Stimulated activated naive CD4-positive, alpha-beta T cell (primary cell): Measurements from ENCODE around the gene EIF2D.
A peak's percentile ranks its signal among the peaks of the same experiment; 100 is the strongest.
"Not testable (repeated sequence)": the region's sequence is repeated elsewhere in the genome, so short reads cannot be mapped to it uniquely, and the experiment has no call there.

Experiments used
- DNase-seq, 6 experiments: peaks; one replicate each; lab custom pipeline; 2025; lab: John Stamatoyannopoulos, UW

The EIF2D gene

DNA sequence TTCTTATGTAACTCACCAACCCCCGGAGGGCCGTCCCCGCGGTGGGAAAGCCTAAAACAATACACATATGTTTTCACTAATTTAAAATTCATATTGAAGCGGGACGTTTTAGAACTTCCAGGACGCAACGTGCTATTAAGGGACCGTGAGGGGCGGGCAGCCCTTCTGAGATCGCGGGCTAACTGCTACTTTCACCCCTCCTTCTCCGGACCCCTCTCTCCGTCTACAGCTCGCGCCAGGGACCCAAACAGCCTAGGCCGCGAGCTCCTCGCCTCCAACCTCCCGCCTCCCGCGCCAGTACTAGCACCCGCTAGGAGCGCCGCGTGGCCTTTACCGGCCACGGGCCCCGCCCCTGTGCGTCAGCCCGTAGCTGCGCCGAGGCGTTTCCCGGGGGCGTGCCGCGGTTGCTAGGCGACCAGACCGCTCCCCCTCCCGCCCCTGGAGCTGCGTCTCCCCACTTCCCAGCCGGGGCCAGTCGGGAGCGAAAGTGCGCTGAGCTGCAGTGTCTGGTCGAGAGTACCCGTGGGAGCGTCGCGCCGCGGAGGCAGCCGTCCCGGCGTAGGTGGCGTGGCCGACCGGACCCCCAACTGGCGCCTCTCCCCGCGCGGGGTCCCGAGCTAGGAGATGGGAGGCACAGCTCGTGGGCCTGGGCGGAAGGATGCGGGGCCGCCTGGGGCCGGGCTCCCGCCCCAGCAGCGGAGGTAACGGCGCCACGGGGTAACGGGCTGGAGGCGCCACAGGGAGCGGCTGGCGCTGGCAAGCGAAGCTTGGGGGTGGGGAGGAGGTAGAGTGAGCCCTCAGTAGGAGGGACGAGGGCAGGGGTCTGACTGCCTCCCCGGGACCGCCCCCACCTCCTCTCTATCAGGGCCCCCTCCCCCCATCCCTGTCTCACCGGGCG is 23.1 kb upstream of the EIF2D start, which contains the start of gene DYRK3:
Gene DYRK3 (plus strand): TSS at position 457 of the 898 bp plus-strand sequence. CDS start 168 bp downstream, at position 625.
- peak; percentile 69 to 87 (median 76) for DNase-seq

DNA sequence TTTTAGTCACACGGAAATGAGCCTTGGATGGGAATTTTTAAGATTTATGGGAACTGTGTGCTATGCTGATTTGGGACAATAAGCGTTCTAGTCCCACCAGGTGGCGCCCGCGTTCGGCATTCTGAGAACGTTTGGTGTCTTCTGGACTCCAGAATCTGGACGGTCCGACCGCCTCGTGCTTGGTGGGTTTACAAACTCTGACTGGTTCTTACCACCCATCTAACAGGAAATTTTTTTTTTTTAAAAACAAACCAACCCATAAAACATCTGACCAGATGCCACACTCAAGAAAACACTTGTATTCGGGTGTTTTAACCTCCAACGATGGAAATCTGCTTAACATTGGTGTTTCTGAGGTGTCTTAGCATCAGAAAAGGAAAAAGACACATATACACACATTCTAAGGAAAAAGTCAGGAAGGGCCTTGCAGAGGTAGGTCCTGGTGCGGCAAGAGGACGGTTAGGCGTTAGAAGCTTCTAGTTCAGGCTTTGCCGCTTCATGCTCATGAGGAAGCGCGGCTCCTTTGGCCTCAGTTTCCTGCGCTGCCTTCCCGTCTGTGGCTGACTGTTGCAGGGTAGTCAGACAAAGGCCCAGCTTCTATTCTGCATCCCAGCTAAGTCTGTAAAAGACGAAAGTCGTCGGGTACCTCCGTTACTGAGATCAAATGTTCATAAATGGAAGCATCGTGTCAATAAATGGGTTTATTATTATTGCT is 22.3 kb upstream of the EIF2D start:
- peak in 5 of 6 experiments; percentile 34 to 66 (median 52) for DNase-seq

DNA sequence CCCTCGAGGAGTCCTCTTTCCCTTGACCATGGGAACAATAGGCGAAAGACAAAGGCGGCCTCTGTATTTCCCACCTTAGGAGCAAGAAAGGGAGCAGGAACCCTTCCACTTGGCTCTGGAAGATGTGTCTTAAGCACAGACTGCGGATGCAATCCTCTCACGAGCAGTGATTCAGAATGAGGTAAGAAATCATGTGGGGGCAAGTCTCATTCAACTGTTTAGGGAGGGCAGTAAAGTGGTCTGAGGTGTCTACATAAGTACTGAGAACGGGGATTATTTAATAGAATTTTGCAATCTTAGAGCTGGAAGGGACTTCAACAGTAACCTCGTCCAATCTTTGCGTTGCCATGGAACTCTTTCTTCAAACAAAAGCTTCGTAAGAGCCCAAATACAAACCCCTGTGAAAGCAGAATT is 21.4 kb upstream of the EIF2D start:
- DNase-seq = no peak

DNA sequence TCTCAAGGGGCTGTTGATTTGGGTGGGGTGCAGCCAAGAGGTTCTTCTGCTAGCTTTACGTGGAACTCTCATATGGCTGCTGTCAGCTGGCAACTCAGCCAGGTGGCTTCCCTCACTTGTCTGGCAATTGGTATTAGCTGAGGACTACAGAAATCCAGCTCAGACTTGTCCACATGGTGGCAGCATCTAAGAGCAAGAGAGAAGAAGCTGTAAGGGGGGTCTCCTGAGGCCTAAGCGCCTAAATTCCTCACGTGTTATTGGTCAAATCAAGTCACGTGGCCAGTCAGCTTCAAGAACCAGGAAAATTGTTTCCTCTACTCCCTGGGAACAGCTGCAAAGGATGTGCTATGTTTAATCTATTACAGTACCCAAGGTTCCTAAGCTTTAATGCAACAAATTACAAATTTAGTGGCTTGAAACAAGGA is 18.8 kb upstream of the EIF2D start:
- no peak for DNase-seq

DNA sequence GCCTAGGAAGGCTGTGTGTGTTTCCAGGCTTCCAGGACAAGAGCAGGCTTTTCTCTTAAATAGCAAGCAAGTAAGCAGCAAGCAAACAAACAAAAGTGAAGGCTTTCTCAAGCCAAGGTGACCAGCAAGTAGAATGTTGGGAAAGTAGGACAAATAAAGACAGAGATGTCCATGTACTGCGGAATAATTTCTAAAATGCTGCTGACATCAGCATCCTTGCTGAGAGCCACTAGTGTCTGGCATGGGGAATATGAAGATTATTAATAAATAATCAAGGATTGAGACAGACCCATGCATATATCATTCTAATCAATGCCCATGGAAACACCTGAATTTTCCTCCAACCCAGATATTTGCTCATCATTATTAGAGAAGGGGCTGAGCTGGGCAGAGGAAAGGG is 16.7 kb upstream of the EIF2D start:
- no peak for DNase-seq

DNA sequence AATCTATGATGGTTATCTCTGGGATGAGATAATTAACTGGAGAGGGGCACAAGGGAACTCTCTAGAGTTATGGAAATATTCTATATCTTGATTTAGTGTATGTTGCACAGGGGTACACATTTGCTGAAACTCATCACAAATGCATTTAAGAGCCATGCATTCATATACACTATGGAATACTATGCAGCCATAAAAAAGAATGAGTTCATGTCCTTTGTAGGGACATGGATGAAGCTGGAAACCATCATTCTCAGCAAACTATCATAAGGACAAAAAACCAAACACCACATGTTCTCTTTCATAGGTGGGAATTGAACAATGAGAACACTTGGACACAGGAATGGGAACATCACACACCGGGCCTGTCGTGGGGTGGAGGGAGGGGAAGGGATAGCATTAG is 14.1 kb upstream of the EIF2D start:
- DNase-seq = not testable (repeated sequence)

DNA sequence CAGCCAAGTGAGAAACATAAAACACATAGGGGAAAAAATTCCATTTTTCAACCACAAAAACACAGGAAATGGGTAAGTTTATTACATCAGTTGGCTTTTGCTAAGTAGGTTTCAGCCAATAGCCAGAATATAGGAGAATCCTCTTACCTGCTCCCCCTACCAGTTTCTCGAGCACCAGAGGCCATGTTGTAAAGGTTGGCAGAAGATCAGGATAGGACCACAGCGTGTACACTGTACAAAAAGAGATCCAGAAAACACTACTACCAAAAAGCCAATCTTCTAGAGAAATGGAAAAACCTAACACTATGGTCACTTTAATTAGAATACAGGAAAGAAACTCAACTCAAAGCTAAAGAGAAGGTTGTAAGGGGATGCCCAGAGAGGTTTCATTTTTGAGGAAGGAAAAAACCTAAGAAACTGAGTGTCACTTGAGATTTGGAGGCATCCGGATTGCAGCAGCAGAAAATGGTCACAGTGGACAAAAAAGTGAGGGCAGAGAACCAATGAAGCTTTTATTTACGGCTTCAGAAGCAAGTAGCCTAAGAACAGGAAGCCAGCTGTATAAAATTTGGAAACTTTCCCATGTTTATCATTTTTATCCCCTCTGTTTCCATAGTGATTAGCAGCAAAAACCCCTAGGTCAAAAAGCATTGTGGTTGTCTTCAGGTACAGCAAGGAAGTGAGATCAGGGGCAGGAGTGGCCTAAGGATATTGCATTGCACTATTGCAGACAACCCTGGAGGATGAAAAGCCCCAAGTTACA is 2.9 kb downstream of the EIF2D start:
- DNase-seq = no peak

DNA sequence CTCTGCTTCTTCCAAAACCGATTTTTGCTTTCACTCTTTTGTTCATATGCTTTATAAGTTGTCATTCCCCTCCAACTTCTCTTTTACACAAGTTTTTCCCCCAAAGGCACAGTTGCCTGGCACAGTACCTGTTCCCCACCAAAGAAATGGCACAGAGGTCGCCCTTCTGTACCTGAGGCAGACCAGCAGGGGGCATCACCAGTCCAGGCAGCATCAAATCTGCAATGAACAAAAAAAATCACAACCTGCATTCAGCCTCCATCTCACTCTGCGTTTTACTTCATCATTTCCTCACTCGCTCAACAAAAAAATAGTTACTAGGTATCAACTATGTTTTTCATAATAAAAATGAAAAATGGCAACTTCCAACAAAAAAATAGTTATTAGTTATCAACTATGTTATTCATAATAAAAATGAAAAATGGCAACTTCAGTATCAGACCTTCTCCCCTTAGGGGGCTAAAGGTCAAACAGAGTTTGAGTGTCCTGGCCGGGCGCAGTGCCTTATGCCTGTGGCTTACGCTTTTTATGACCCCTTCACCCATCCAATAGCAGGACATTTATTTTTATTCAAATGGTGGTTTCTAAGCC is 4.1 kb downstream of the EIF2D start:
- DNase-seq = peak; percentile 33 to 60 (median 49)

DNA sequence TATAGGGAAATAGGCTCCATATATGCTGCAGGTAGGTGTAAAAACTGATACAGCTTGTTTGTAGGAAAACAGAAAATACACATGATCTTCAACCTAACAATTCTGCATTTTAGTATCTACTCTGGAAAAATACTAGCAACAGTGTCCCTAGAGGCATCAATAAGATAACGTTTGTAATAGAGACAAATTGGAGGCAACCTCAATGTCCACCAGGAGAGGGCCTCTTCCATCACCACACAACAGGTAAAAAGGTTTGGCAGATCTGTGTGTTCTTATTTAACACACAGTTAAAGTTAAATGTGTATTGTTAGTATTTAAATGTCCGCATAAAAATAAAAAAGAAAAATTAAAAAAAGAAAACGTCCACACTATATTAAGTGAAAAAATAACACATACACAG is 5.4 kb downstream of the EIF2D start:
- no peak for DNase-seq

DNA sequence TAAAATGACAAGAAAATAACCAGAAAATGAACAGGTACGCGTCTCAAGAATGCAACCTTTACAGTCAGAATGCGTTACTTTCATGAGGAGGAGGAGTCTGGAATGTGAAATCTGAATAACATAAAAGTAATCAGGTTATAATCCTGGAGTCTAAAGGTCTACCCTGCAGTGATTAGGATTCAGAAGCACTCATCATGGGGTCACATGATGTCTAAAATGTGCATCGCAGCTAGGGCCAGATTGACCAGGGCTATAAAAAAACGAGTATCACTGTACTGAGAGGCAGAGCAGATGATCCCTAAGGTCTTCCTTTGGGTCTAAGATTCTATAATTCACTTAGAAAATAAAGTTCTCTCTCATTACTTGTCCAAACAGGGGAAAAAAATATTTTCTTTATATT is 7.4 kb downstream of the EIF2D start:
- DNase-seq = no peak

DNA sequence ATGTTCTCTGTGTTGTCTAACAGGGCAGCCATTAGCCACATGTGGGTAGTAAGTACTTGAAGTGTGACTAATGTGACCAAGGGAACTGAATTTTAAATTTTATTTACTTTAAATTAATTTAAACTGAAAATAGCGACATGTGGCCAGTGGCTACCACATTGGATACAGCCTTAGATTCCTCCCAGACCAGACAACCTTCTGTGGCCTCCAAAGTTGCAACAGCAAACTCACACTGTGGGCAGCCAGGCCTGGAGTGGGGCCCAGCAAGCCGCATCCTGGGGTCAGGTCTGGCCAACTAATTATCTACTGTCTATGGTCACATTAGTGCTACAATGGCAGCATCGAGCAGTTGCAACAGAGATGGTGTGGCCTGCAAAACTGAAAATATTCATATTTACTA is 11.7 kb downstream of the EIF2D start:
- DNase-seq = no peak

DNA sequence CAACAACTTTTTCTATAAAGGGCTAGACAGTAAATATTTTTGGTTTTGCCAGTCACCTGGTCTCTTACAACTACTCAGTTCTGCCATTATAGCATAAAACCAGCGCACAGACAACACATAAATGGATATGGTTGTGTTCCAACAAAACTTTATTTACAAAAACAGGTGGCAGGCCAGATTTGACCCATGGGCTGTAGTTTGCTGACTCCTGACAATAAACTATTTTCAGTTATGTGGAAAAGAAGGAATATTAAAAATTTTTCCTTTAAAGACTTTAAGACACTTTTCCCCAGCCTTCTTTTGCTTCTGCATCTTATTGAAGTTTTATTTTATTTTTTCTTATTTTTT is 16.0 kb downstream of the EIF2D start:
- DNase-seq = no peak

DNA sequence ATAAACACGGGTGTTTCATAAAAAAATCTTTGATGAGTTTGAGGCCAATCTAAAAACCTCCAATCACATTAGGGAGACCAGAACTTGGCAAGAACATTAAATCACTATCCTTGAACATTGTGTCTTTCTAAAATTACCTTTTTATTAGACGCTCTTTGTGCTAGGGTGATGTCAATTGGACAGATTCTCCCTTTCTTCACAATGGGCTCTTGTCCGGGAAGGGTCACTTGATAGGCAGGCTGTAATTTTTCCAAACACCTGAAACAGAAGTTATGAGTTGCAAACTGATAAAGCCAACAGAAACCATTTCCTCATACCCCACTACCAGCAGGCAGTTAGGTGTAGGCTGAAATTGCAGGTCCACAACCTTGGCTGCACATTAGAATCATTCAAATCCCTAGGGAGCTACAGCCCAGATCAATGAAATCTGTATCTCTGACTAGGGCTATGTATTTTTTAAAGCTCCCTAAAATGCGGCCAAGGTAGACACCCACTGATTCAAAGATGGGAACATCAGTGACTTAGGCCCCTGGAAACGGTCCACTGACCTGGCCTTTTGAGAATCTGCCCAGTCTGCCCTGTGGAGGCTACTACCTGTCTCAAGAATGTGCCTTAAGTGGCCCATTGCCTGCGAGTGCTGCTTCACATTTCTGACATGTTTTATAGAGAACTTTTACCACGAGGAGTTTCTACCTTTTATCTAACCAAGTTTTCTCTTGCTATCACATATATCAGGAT is 16.5 kb downstream of the EIF2D start:
- DNase-seq = no peak

DNA sequence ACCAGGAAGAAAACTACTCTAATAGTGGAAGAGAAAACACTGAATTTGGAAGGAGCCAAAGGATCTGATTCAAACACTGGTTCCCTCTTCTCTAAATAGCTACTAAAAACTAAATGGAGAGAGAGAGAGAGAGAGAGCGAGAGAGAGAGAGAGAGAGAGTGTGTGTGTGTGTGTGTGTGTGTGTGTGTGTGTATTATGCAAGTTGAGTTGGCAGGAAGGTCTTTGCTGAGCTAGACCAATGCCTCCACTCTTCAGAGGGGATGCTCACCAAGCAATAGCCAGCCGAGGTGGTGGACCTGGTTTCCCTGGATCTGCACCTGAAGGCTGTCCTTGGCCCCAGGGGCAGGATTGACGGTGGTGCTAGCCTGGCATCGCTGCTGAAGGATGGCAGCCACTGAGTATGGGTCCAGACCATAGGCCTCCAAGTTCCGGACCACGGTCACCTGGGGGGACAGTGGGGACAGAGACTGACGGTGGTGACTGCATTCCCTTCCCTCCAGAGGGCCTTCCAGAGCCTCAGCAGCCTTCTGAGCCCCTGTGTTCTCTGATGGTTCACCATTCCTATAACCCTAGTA is 18.8 kb downstream of the EIF2D start:
- DNase-seq = no peak

DNA sequence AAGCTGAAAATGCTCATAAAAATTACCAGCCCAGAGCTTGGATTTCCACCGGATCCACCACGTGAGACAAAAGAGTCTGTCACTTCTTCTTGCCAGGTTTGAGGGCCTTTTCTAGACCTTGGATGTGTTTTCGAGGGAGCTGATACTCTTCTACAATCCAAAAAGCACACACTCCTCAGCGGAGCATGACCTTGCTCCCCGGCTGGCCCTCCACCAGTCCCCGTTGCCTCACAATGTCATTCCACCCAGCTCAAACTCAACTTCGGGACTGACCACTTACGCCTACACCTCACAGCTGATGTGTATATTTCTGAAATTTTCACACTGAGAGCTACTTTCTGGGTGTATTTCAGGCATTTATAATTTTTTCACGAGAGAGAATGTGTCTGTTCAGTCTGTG is 20.6 kb downstream of the EIF2D start:
- DNase-seq = no peak

DNA sequence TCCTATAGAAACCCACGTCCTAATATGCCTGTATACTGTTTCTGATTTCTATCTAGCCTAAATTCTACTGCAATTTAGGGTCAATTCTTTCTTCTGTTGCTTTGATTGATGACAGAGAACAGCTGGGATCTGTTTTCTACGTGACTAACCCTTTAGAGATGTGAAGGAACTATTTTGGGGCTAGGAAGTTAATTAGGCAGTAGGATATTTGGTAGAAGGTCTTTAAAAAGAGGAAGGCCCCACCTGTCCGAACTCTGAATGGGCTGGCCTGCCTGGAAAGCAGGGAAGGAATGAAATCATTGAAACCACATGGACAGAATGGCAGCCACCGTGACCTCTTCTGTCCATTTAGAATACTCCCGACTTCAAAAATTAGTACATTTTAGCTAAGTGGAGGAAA is 21.0 kb downstream of the EIF2D start:
- no peak for DNase-seq

DNA sequence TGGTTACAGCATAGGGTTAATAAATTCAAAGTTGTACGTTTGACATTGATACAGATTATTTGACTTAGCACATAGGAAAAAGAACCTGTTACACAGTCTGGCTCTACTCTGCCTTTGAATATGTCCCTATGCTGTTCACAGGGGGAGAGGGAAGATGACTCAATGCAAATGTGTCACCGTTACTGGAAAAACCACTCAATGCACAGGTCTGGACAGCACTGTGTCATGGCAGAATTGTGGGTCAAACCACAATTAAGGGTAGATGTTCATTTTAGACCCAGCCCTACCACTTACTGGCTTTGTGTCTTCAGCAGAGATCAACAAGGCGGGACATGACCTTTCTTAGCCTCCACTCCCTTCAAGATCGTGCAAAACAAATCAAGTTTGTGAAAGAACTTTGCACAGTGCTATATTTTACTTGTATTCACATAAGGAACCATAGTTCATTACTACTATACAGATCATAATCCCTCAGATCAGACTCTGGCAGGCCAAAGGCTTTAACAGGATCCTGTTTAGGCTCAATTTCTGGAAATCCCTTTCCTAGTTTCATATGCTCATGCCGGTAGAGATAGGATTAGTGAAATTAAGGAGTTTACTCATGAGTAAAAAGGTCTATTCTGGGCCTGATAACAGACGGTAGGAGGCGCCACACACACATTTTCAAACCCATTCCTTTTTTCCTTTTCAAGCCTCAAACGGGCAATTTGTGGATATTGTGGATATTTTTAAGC is 22.1 kb downstream of the EIF2D start:
- DNase-seq = no peak

DNA sequence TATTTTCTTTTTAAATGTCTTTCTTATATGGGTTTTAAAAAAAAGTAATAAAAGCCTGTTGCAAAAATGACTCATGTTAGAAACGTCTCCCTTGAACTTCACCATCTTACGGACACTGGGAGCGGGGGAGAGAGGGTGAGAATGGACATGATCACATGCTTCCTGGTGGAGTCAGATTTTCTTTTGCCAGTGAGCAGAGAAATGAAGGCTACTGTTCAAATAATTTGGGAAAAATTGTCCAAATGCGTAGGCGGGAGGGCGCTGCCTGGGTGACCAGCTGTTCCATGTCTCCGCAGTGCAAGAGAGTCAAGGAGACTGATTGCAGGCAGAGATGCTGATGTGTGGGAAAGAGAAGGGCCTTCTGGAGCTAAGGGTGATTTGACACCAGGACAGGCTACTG is 23.1 kb downstream of the EIF2D start:
- no peak for DNase-seq

DNA sequence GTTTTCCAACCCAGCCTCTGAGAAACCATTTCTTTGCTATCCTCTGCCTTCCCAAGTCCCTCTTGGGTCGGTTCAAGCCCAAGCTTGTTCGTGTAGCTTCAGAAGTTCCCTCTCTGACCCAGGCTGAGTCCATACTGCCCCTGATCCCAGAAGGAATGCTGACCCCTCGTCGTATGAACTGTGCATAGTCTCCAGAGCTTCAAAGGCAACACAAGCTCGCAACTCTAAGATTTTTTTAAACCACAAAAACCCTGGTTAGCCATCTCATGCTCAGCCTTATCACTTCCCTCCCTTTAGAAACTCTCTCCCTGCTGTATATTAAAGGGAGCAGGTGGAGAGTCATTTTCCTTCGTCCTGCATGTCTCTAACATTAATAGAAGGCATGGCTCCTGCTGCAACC is 23.8 kb downstream of the EIF2D start:
- no peak for DNase-seq

DNA sequence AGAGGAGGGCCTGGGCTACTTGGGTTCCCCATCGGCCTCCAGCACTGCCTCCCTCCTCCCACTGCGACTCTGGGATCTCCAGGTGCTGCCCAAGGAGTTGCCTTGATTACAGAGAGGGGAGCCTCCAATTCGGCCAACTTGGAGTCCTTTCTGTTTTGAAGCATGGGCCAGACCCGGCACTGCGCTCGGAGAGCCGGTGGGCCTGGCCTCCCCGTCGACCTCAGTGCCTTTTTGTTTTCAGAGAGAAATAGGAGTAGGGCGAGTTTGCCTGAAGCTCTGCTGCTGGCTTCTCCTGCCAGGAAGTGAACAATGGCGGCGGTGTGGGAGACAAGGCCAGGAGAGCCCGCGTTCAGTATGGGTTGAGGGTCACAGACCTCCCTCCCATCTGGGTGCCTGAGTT is 24.4 kb downstream of the EIF2D start:
- no peak for DNase-seq
